ENCODE results near the gene CGB1.

Gene CGB1

GRCh38 chr19:49036815-49037214 lies at the start of gene CGB1:
TSS of gene CGB1 (minus strand) at chr19:49036895. CDS start at chr19:49036711, 184 bp downstream.
- DNase-seq, result peak; percentile 15

- no peak for DNase-seq
Observed at GRCh38 chr19:49086296-49086695, 49.6 kb upstream of the CGB1 start.

- DNase-seq, result no peak
Observed at GRCh38 chr19:49085868-49086232, 49.2 kb upstream of the CGB1 start.

- DNase-seq, result peak; percentile 99
Observed at GRCh38 chr19:49085020-49085867, 48.5 kb upstream of the CGB1 start, which contains the start of gene SNRNP70. TSS of gene SNRNP70 (plus strand) at chr19:49085451. CDS start at chr19:49086415, 964 bp downstream.

- no peak for DNase-seq
Observed at GRCh38 chr19:49084206-49085019, 47.7 kb upstream of the CGB1 start.

- no peak for DNase-seq
Observed at GRCh38 chr19:49081273-49081672, 44.6 kb upstream of the CGB1 start.

GRCh38 chr19:49080392-49080791 lies 43.7 kb upstream of the CGB1 start:
- no peak for DNase-seq

GRCh38 chr19:49074869-49075268 lies 38.2 kb upstream of the CGB1 start:
- DNase-seq, result peak; percentile 61

GRCh38 chr19:49073514-49074378 lies 37.1 kb upstream of the CGB1 start:
- no peak for DNase-seq

- DNase-seq, result no peak
Observed at GRCh38 chr19:49071860-49072547, 35.3 kb upstream of the CGB1 start.

GRCh38 chr19:49070416-49070815 lies 33.7 kb upstream of the CGB1 start:
- DNase-seq, result no peak

GRCh38 chr19:49069026-49069425 lies 32.3 kb upstream of the CGB1 start:
- DNase-seq, result no peak

GRCh38 chr19:49067554-49067953 lies 30.9 kb upstream of the CGB1 start:
- DNase-seq, result no peak

- no peak for DNase-seq
Observed at GRCh38 chr19:49065905-49066512, 29.3 kb upstream of the CGB1 start.

- no peak for DNase-seq
Observed at GRCh38 chr19:49064768-49065611, 28.3 kb upstream of the CGB1 start, which contains the start of gene NTF4. TSS of gene NTF4 (minus strand) at chr19:49064818. CDS start at chr19:49061997, 2,821 bp downstream.

GRCh38 chr19:49064029-49064629 lies 27.4 kb upstream of the CGB1 start:
- no peak for DNase-seq

- DNase-seq, result no peak
Observed at GRCh38 chr19:49061445-49061844, 24.8 kb upstream of the CGB1 start.

GRCh38 chr19:49061000-49061399 lies 24.3 kb upstream of the CGB1 start:
- DNase-seq, result no peak

GRCh38 chr19:49059053-49059452 lies 22.4 kb upstream of the CGB1 start:
- no peak for DNase-seq

GRCh38 chr19:49058562-49058961 lies 21.9 kb upstream of the CGB1 start:
- no peak for DNase-seq

Measured in NCI-H2029 (cell line).